ENCODE measurements around the gene TMEM203. TPM values are rescaled to one million over a fixed set of nuclear protein-coding genes. Genes with fewer than 3 reads are reported as not detected.
A peak's percentile ranks its signal among the peaks of the same experiment; 100 is the strongest.

The TMEM203 gene
- total and polyA plus RNA-seq, 5 donors from 2014 or later: 20.7 to 148 (median 118) TPM

GRCh38 chr9:137214620-137215019, 9.2 kb upstream of the TMEM203 start:
- H3K9me3 ChIP-seq (ENCODE audit: control insufficient read depth in 2 of 2, low read length in 2 of 2): no peaks in the 10 kb centered on the region
- Mint-ChIP-seq H3K4me1 (peaks cover 0 to 2% (median 0%) of the 10 kb centered on the region in 4 donors), H3K27ac (no peak overlapping the region), H3K27me3 (no peaks in the 10 kb centered on the region), H3K4me3 (peak overlapping the region in 1 of 4 donors; percentile 56), H3K9me3 (peaks cover 0 to 1% (median 0%) of the 10 kb centered on the region in 7 donors), H3K36me3 (no peaks in the 10 kb centered on the region)
- H3K4me1 ChIP-seq (ENCODE audit: control insufficient read depth, insufficient read depth, low read length, poor library complexity, severe bottlenecking): no peaks in the 10 kb centered on the region
- H3K27me3 ChIP-seq (ENCODE audit: control insufficient read depth, insufficient read depth, low read length): no peaks in the 10 kb centered on the region
- H3K4me3 ChIP-seq (ENCODE audit: low read depth, low read length): no peak overlapping the region
- DNase-seq (no peak), ATAC-seq (ENCODE audit: low read depth in 2 of 2) (no peak)
- H3K36me3 ChIP-seq (ENCODE audit: control insufficient read depth, insufficient read depth, low read length): peaks cover 5% of the 10 kb centered on the region
- H3K27ac ChIP-seq (ENCODE audit: insufficient read depth, low read length, poor library complexity, severe bottlenecking): no peak overlapping the region

GRCh38 chr9:137213160-137214060, 8.0 kb upstream of the TMEM203 start:
- Mint-ChIP-seq H3K4me3 (no peak overlapping the region), H3K9me3 (peaks cover 0 to 1% (median 0%) of the 10 kb centered on the region in 7 donors), H3K27ac (no peak overlapping the region), H3K4me1 (peaks cover 0 to 2% (median 0%) of the 10 kb centered on the region in 4 donors), H3K36me3 (peaks cover 6% of the 10 kb centered on the region), H3K27me3 (no peaks in the 10 kb centered on the region)
- H3K36me3 ChIP-seq (ENCODE audit: control insufficient read depth, insufficient read depth, low read length): peaks cover 5% of the 10 kb centered on the region
- no peak for DNase-seq
- H3K4me3 ChIP-seq (ENCODE audit: low read depth, low read length): no peak overlapping the region
- H3K27ac ChIP-seq (ENCODE audit: insufficient read depth, low read length, poor library complexity, severe bottlenecking): no peak overlapping the region
- ATAC-seq (ENCODE audit: low read depth in 2 of 2): no peak
- no peaks in the 10 kb centered on the region for H3K27me3 ChIP-seq (ENCODE audit: control insufficient read depth, insufficient read depth, low read length)
- no peaks in the 10 kb centered on the region for H3K4me1 ChIP-seq (ENCODE audit: control insufficient read depth, insufficient read depth, low read length, poor library complexity, severe bottlenecking)
- no peaks in the 10 kb centered on the region for H3K9me3 ChIP-seq (ENCODE audit: control insufficient read depth in 2 of 2, low read length in 2 of 2)

GRCh38 chr9:137212520-137212919, 7.1 kb upstream of the TMEM203 start:
- no peak overlapping the region for H3K27ac Mint-ChIP-seq
- Histone ChIP-seq H3K9me3 (ENCODE audit: control insufficient read depth in 2 of 2, low read length in 2 of 2) (no peaks in the 10 kb centered on the region), H3K36me3 (ENCODE audit: control insufficient read depth, insufficient read depth, low read length) (peaks cover 5% of the 10 kb centered on the region), H3K4me3 (ENCODE audit: low read depth, low read length) (no peak overlapping the region), H3K27me3 (ENCODE audit: control insufficient read depth, insufficient read depth, low read length) (no peaks in the 10 kb centered on the region), H3K27ac (ENCODE audit: insufficient read depth, low read length, poor library complexity, severe bottlenecking) (no peak overlapping the region), H3K4me1 (ENCODE audit: control insufficient read depth, insufficient read depth, low read length, poor library complexity, severe bottlenecking) (no peaks in the 10 kb centered on the region)
- H3K4me1 Mint-ChIP-seq: peaks cover 0 to 3% (median 3%) of the 10 kb centered on the region in 4 donors
- no peaks in the 10 kb centered on the region for H3K27me3 Mint-ChIP-seq
- DNase-seq (no peak), ATAC-seq (ENCODE audit: low read depth in 2 of 2) (no peak)
- peaks cover 0 to 1% (median 0%) of the 10 kb centered on the region in 7 donors for H3K9me3 Mint-ChIP-seq
- H3K4me3 Mint-ChIP-seq: no peak overlapping the region
- peaks cover 7% of the 10 kb centered on the region for H3K36me3 Mint-ChIP-seq

GRCh38 chr9:137211532-137211931, 6.1 kb upstream of the TMEM203 start:
- Histone ChIP-seq H3K27me3 (ENCODE audit: control insufficient read depth, insufficient read depth, low read length) (no peaks in the 10 kb centered on the region), H3K4me3 (ENCODE audit: low read depth, low read length) (no peak overlapping the region), H3K36me3 (ENCODE audit: control insufficient read depth, insufficient read depth, low read length) (peaks cover 5% of the 10 kb centered on the region), H3K4me1 (ENCODE audit: control insufficient read depth, insufficient read depth, low read length, poor library complexity, severe bottlenecking) (peaks cover 5% of the 10 kb centered on the region), H3K27ac (ENCODE audit: insufficient read depth, low read length, poor library complexity, severe bottlenecking) (no peak overlapping the region), H3K9me3 (ENCODE audit: control insufficient read depth in 2 of 2, low read length in 2 of 2) (no peaks in the 10 kb centered on the region)
- H3K27me3 Mint-ChIP-seq: no peaks in the 10 kb centered on the region
- peaks cover 0 to 13% (median 10%) of the 10 kb centered on the region in 4 donors for H3K4me1 Mint-ChIP-seq
- peaks cover 13% of the 10 kb centered on the region for H3K36me3 Mint-ChIP-seq
- DNase-seq (no peak), ATAC-seq (ENCODE audit: low read depth in 2 of 2) (no peak)
- peaks cover 0 to 1% (median 0%) of the 10 kb centered on the region in 7 donors for H3K9me3 Mint-ChIP-seq
- H3K27ac Mint-ChIP-seq: peak overlapping the region in 1 of 3 donors; percentile 76
- peak overlapping the region in 1 of 4 donors; percentile 76 for H3K4me3 Mint-ChIP-seq

GRCh38 chr9:137206602-137207001, 1.2 kb upstream of the TMEM203 start:
- H3K27me3 Mint-ChIP-seq: no peaks in the 10 kb centered on the region
- peak overlapping the region; percentile 91 to 96 (median 93) for H3K4me3 Mint-ChIP-seq
- ATAC-seq (ENCODE audit: low read depth in 2 of 2) (no peak), DNase-seq (no peak)
- peaks cover 34% of the 10 kb centered on the region for H3K4me1 ChIP-seq (ENCODE audit: control insufficient read depth, insufficient read depth, low read length, poor library complexity, severe bottlenecking)
- peak overlapping the region; percentile 81 to 92 (median 90) for H3K27ac Mint-ChIP-seq
- H3K27ac ChIP-seq (ENCODE audit: insufficient read depth, low read length, poor library complexity, severe bottlenecking): peak overlapping the region; percentile 83
- peak overlapping the region; percentile 87 for H3K4me3 ChIP-seq (ENCODE audit: low read depth, low read length)
- peaks cover 0 to 50% (median 28%) of the 10 kb centered on the region in 4 donors for H3K4me1 Mint-ChIP-seq
- H3K36me3 ChIP-seq (ENCODE audit: control insufficient read depth, insufficient read depth, low read length): peaks cover 5% of the 10 kb centered on the region
- H3K27me3 ChIP-seq (ENCODE audit: control insufficient read depth, insufficient read depth, low read length): no peaks in the 10 kb centered on the region
- peaks cover 0 to 1% (median 0%) of the 10 kb centered on the region in 7 donors for H3K9me3 Mint-ChIP-seq
- peaks cover 13% of the 10 kb centered on the region for H3K36me3 Mint-ChIP-seq
- H3K9me3 ChIP-seq (ENCODE audit: control insufficient read depth in 2 of 2, low read length in 2 of 2): no peaks in the 10 kb centered on the region

- peak overlapping the region; percentile 83 for H3K27ac ChIP-seq (ENCODE audit: insufficient read depth, low read length, poor library complexity, severe bottlenecking)
- H3K36me3 ChIP-seq (ENCODE audit: control insufficient read depth, insufficient read depth, low read length): no peaks in the 10 kb centered on the region
- peaks cover 42% of the 10 kb centered on the region for H3K4me1 ChIP-seq (ENCODE audit: control insufficient read depth, insufficient read depth, low read length, poor library complexity, severe bottlenecking)
- no peaks in the 10 kb centered on the region for H3K9me3 Mint-ChIP-seq
- H3K27me3 Mint-ChIP-seq: no peaks in the 10 kb centered on the region
- peak overlapping the region; percentile 79 for H3K4me3 ChIP-seq (ENCODE audit: low read depth, low read length)
- peak overlapping the region; percentile 90 to 96 (median 93) for H3K4me3 Mint-ChIP-seq
- DNase-seq (no peak), ATAC-seq (ENCODE audit: low read depth in 2 of 2) (no peak)
- peaks cover 13% of the 10 kb centered on the region for H3K36me3 Mint-ChIP-seq
- peak overlapping the region; percentile 90 to 97 (median 94) for H3K27ac Mint-ChIP-seq
- H3K4me1 Mint-ChIP-seq: peaks cover 0 to 59% (median 30%) of the 10 kb centered on the region in 4 donors
- H3K9me3 ChIP-seq (ENCODE audit: control insufficient read depth in 2 of 2, low read length in 2 of 2): no peaks in the 10 kb centered on the region
- no peaks in the 10 kb centered on the region for H3K27me3 ChIP-seq (ENCODE audit: control insufficient read depth, insufficient read depth, low read length)
Measured at GRCh38 chr9:137204731-137205125, 720 bp downstream of the TMEM203 start.

GRCh38 chr9:137202966-137203365, 2.5 kb downstream of the TMEM203 start:
- Mint-ChIP-seq H3K27me3 (no peaks in the 10 kb centered on the region), H3K4me1 (peaks cover 0 to 64% (median 30%) of the 10 kb centered on the region in 4 donors), H3K9me3 (no peaks in the 10 kb centered on the region), H3K27ac (no peak overlapping the region), H3K36me3 (peaks cover 7% of the 10 kb centered on the region), H3K4me3 (peak overlapping the region in 2 of 4 donors; percentile 36 to 96)
- H3K27ac ChIP-seq (ENCODE audit: insufficient read depth, low read length, poor library complexity, severe bottlenecking): no peak overlapping the region
- no peaks in the 10 kb centered on the region for H3K36me3 ChIP-seq (ENCODE audit: control insufficient read depth, insufficient read depth, low read length)
- H3K9me3 ChIP-seq (ENCODE audit: control insufficient read depth in 2 of 2, low read length in 2 of 2): no peaks in the 10 kb centered on the region
- ATAC-seq (ENCODE audit: low read depth in 2 of 2) (no peak), DNase-seq (no peak)
- no peak overlapping the region for H3K4me3 ChIP-seq (ENCODE audit: low read depth, low read length)
- peaks cover 48% of the 10 kb centered on the region for H3K4me1 ChIP-seq (ENCODE audit: control insufficient read depth, insufficient read depth, low read length, poor library complexity, severe bottlenecking)
- H3K27me3 ChIP-seq (ENCODE audit: control insufficient read depth, insufficient read depth, low read length): no peaks in the 10 kb centered on the region
